ENCODE data around the gene SKP1. TPM values are rescaled to one million over a fixed set of nuclear protein-coding genes. Genes with fewer than 3 reads are reported as not detected.
A peak's percentile ranks its signal among the peaks of the same experiment; 100 is the strongest.

The SKP1 gene
- polyA plus RNA-seq, 1 of the 3 experiments (the other 2 are of a cell fraction): 407 TPM

DNA sequence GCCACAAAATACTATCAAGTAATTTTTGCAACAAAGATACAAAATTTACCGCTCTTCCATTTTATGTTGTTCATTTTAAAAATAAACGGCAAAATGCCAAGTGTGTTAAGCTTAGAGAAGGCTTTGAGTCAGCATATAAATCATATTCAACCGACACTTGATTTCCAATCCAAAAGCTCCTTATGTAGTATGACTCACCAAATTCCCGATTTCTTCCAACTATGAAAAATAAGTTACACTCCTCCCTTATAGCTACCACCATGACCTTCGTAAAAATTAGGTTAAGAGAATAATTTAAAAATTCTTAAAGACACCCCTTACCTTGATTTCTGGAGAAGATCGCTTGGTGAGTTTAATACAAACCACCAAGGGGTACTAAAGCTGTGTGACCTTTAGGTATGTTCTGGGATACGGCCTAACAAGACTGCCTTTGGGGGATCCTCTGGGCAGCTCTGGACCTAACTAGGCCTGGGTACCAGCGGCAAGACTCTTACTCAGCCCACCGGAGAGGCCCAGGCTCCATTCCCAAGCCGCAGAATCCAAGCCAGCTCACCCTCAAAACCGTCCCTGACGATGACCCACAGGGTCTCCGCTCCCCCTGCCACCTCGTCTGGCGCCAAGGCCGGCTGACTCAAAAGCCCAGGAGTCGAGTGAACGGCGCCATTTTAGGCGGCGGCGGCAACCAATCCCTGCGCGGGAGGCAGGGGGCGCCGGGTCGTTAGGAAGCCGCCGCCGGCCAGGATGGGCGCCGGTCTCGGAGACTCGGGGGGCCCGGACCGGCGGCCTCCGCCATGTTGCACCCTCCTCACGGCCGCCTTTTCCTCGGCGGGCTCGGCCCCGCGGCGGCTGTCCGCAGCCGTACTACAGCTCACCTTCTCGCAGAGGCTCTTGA, 48.4 kb upstream of the SKP1 start (continued):
- TF ChIP-seq, protein P1, sequence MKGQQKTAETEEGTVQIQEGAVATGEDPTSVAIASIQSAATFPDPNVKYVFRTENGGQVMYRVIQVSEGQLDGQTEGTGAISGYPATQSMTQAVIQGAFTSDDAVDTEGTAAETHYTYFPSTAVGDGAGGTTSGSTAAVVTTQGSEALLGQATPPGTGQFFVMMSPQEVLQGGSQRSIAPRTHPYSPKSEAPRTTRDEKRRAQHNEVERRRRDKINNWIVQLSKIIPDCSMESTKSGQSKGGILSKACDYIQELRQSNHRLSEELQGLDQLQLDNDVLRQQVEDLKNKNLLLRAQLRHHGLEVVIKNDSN (IDR thresholded peaks at IDR 0.05; ENCODE audit: borderline replicate concordance, low read depth): no peak
- TF ChIP-seq TCF12 (IDR thresholded peaks at IDR 0.05) (0 out of 2 replicates have a peak, but pooled peaks have one; percentile 5), SIN3A (IDR thresholded peaks at IDR 0.05; ENCODE audit: borderline replicate concordance, low read depth, low read length) (no peak), RXRA (IDR thresholded peaks at IDR 0.05; ENCODE audit: borderline replicate concordance, low read depth) (no peak), MXI1 (IDR thresholded peaks at IDR 0.05; ENCODE audit: low read depth, low read length) (peak; percentile 51), NFIC (IDR thresholded peaks at IDR 0.05; ENCODE audit: borderline replicate concordance) (no peak; the same call in 1 of the 2 replicates), SMC3 (IDR thresholded peaks at IDR 0.05; ENCODE audit: low read depth, low read length) (no peak), GABPA (IDR thresholded peaks at IDR 0.05; ENCODE audit: low read depth) (no peak), CHD2 (IDR thresholded peaks at IDR 0.05; ENCODE audit: low read length, partially characterized antibody) (no peak), TAF1 (IDR thresholded peaks at IDR 0.05; ENCODE audit: borderline replicate concordance, low read depth, low read length) (no peak; the same call in 1 of the 2 replicates), EZH2phosphoT487 (IDR thresholded peaks at IDR 0.05; ENCODE audit: borderline replicate concordance, low read depth) (no peak), FOXJ3 (CRISPR knock-in tag; IDR thresholded peaks at IDR 0.05) (no peak), GATA2 (CRISPR knock-in tag; IDR thresholded peaks at IDR 0.05) (no peak), YY1 (IDR thresholded peaks at IDR 0.05; ENCODE audit: low read depth) (no peak; the same call in none of the 2 replicates)
- TF ChIP-seq, protein P2, sequence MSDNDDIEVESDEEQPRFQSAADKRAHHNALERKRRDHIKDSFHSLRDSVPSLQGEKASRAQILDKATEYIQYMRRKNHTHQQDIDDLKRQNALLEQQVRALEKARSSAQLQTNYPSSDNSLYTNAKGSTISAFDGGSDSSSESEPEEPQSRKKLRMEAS (IDR thresholded peaks at IDR 0.05; ENCODE audit: low read depth): peak; percentile 24; the same call in 1 of the 2 replicates
- TF ChIP-seq, protein P3, sequence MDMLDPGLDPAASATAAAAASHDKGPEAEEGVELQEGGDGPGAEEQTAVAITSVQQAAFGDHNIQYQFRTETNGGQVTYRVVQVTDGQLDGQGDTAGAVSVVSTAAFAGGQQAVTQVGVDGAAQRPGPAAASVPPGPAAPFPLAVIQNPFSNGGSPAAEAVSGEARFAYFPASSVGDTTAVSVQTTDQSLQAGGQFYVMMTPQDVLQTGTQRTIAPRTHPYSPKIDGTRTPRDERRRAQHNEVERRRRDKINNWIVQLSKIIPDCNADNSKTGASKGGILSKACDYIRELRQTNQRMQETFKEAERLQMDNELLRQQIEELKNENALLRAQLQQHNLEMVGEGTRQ (IDR thresholded peaks at IDR 0.05; ENCODE audit: borderline replicate concordance, low read depth, low read length): no peak
- TF ChIP-seq, protein P4, sequence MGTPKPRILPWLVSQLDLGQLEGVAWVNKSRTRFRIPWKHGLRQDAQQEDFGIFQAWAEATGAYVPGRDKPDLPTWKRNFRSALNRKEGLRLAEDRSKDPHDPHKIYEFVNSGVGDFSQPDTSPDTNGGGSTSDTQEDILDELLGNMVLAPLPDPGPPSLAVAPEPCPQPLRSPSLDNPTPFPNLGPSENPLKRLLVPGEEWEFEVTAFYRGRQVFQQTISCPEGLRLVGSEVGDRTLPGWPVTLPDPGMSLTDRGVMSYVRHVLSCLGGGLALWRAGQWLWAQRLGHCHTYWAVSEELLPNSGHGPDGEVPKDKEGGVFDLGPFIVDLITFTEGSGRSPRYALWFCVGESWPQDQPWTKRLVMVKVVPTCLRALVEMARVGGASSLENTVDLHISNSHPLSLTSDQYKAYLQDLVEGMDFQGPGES (IDR thresholded peaks at IDR 0.05; ENCODE audit: low read depth, low read length): no peak
- TF ChIP-seq, protein P5, sequence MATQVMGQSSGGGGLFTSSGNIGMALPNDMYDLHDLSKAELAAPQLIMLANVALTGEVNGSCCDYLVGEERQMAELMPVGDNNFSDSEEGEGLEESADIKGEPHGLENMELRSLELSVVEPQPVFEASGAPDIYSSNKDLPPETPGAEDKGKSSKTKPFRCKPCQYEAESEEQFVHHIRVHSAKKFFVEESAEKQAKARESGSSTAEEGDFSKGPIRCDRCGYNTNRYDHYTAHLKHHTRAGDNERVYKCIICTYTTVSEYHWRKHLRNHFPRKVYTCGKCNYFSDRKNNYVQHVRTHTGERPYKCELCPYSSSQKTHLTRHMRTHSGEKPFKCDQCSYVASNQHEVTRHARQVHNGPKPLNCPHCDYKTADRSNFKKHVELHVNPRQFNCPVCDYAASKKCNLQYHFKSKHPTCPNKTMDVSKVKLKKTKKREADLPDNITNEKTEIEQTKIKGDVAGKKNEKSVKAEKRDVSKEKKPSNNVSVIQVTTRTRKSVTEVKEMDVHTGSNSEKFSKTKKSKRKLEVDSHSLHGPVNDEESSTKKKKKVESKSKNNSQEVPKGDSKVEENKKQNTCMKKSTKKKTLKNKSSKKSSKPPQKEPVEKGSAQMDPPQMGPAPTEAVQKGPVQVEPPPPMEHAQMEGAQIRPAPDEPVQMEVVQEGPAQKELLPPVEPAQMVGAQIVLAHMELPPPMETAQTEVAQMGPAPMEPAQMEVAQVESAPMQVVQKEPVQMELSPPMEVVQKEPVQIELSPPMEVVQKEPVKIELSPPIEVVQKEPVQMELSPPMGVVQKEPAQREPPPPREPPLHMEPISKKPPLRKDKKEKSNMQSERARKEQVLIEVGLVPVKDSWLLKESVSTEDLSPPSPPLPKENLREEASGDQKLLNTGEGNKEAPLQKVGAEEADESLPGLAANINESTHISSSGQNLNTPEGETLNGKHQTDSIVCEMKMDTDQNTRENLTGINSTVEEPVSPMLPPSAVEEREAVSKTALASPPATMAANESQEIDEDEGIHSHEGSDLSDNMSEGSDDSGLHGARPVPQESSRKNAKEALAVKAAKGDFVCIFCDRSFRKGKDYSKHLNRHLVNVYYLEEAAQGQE (IDR thresholded peaks at IDR 0.05; ENCODE audit: low read depth, low read length): no peak
- TF ChIP-seq, protein P6, sequence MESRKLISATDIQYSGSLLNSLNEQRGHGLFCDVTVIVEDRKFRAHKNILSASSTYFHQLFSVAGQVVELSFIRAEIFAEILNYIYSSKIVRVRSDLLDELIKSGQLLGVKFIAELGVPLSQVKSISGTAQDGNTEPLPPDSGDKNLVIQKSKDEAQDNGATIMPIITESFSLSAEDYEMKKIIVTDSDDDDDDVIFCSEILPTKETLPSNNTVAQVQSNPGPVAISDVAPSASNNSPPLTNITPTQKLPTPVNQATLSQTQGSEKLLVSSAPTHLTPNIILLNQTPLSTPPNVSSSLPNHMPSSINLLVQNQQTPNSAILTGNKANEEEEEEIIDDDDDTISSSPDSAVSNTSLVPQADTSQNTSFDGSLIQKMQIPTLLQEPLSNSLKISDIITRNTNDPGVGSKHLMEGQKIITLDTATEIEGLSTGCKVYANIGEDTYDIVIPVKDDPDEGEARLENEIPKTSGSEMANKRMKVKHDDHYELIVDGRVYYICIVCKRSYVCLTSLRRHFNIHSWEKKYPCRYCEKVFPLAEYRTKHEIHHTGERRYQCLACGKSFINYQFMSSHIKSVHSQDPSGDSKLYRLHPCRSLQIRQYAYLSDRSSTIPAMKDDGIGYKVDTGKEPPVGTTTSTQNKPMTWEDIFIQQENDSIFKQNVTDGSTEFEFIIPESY (IDR thresholded peaks at IDR 0.05; ENCODE audit: borderline replicate concordance, low read depth): no peak
